IMR-90 (cell line): Measurements from ENCODE around the gene PILRB. TPM values are rescaled to one million over a fixed set of nuclear protein-coding genes. Genes with fewer than 3 reads are reported as not detected.
"Not testable (repeated sequence)": the region's sequence is repeated elsewhere in the genome, so short reads cannot be mapped to it uniquely, and the experiment has no call there.

Source experiments
- ATAC-seq: fragments of 200-7000 bp; cut with Tn5 transposase; 2 replicates; pipeline ENCODE4 v1.9.1; 2020; ENCODE audit warnings: low read depth, mild to moderate bottlenecking, moderate library complexity
- BruUV-seq: library from RNA; stranded (reverse); fragments of 400-500 nt; replicated peaks from 2 replicates; lab custom pipeline; 2021; lab: Mats Ljungman, UMichigan
- CTCF ChIA-PET: fragments of 300-600 bp; formaldehyde crosslinking; extraction: SDS; loops from one replicate; lab custom pipeline; 2021; ENCODE audit warnings: antibody characterized with exemption; lab: Yijun Ruan, JAX
- POLR2A ChIA-PET: fragments of 300-600 bp; sonication (Branson Sonifier 250); formaldehyde crosslinking; loops from one replicate; lab custom pipeline; 2022; ENCODE audit warnings: antibody characterized with exemption; ENCODE audit not compliant: unreplicated experiment; lab: Charles Lee
- DNase-seq: peaks from one replicate; pipeline ENCODE4 v3.0.0; 2013
- H2AFZ ChIP-seq: replicated peaks from 2 replicates; pipeline ENCODE3; 2013; ENCODE audit warnings: low read length, mild to moderate bottlenecking; ENCODE audit not compliant: poor library complexity
- H2AK5ac ChIP-seq: 2 replicates; pipeline ENCODE4 v1.6.1; 2013; ENCODE audit warnings: low read depth, low read length, inconsistent platforms
- H2AK9ac ChIP-seq: replicated peaks from 2 replicates; pipeline ENCODE3; 2013; ENCODE audit warnings: mild to moderate bottlenecking, low read depth, low read length, moderate library complexity; ENCODE audit not compliant: poor library complexity
- H2BK120ac ChIP-seq: 2 replicates; pipeline ENCODE4 v1.6.1; 2013; ENCODE audit warnings: low read depth, low read length, inconsistent platforms
- H2BK15ac ChIP-seq: 3 replicates; pipeline ENCODE4 v1.6.1; 2013; ENCODE audit warnings: low read depth, low read length, inconsistent platforms
- H2BK20ac ChIP-seq: 2 replicates; pipeline ENCODE4 v1.6.1; 2013; ENCODE audit warnings: low read depth, mild to moderate bottlenecking, inconsistent platforms, low read length, moderate library complexity
- H2BK5ac ChIP-seq: 2 replicates; pipeline ENCODE4 v1.6.1; 2013; ENCODE audit warnings: mild to moderate bottlenecking, low read depth, low read length, inconsistent platforms; ENCODE audit not compliant: poor library complexity, severe bottlenecking
- H3K14ac ChIP-seq: replicated peaks from 2 replicates; pipeline ENCODE4 v1.6.1; 2013; ENCODE audit warnings: low read depth, low read length, inconsistent platforms
- H3K18ac ChIP-seq: 2 replicates; pipeline ENCODE4 v1.6.1; 2013; ENCODE audit warnings: low read depth, low read length, control low read depth
- H3K23ac ChIP-seq: 2 replicates; pipeline ENCODE4 v1.6.1; 2013; ENCODE audit warnings: low read depth, low read length, inconsistent platforms
- H3K27ac ChIP-seq: 2 replicates; pipeline ENCODE4 v1.5.1; 2013; ENCODE audit warnings: mild to moderate bottlenecking, control low read depth, low read length; ENCODE audit not compliant: insufficient read depth
- H3K27me3 ChIP-seq: 2 replicates; pipeline ENCODE4 v1.6.1; 2013; ENCODE audit warnings: low read length; ENCODE audit not compliant: control insufficient read depth, insufficient read depth
- H3K36me3 ChIP-seq: 2 replicates; pipeline ENCODE4 v1.6.1; 2013; ENCODE audit warnings: low read length, mixed read lengths; ENCODE audit not compliant: control insufficient read depth, insufficient read depth
- H3K4ac ChIP-seq: 2 replicates; pipeline ENCODE4 v1.6.1; 2013; ENCODE audit warnings: low read depth, low read length, inconsistent platforms
- H3K4me1 ChIP-seq: 2 replicates; pipeline ENCODE4 v1.6.1; 2013; ENCODE audit warnings: low read length, mixed read lengths; ENCODE audit not compliant: control insufficient read depth, insufficient read depth
- H3K4me2 ChIP-seq: 2 replicates; pipeline ENCODE4 v1.6.1; 2013; ENCODE audit warnings: low read depth, mild to moderate bottlenecking, control low read depth, low read length, moderate library complexity
- H3K4me3 ChIP-seq: 2 replicates; pipeline ENCODE4 v1.5.1; 2013; ENCODE audit warnings: low read depth, mild to moderate bottlenecking, control low read depth, low read length, moderate library complexity; ENCODE audit not compliant: insufficient read depth
- H3K56ac ChIP-seq: 2 replicates; pipeline ENCODE4 v1.6.1; 2013; ENCODE audit warnings: low read length, inconsistent platforms; ENCODE audit not compliant: insufficient read depth; ENCODE audit errors: extremely low read depth
- H3K79me1 ChIP-seq, 2 experiments: 2 replicates each; pipeline ENCODE4 v1.6.1; 2013; ENCODE audit warnings: low read length in 2 of 2, inconsistent platforms in 1 of 2, low read depth in 1 of 2
- H3K9ac ChIP-seq: 2 replicates; pipeline ENCODE4 v1.6.1; 2013; ENCODE audit warnings: low read depth, low read length, control low read depth
- H3K9me1 ChIP-seq: 2 replicates; pipeline ENCODE4 v1.6.1; 2013; ENCODE audit warnings: low read length, inconsistent platforms; ENCODE audit not compliant: insufficient read depth
- H3K9me3 ChIP-seq: 2 replicates; pipeline ENCODE4 v1.6.1; 2013; ENCODE audit warnings: low read length; ENCODE audit not compliant: control insufficient read depth, insufficient read depth
- H4K20me1 ChIP-seq: 2 replicates; pipeline ENCODE4 v1.6.1; 2013; ENCODE audit warnings: low read length, inconsistent platforms; ENCODE audit not compliant: insufficient read depth
- H4K5ac ChIP-seq: 2 replicates; pipeline ENCODE4 v1.6.1; 2013; ENCODE audit warnings: mild to moderate bottlenecking, low read depth, low read length, control low read depth
- H4K8ac ChIP-seq, 2 experiments: 2 replicates each; pipeline ENCODE4 v1.6.1; 2013; ENCODE audit warnings: low read depth in 2 of 2, low read length in 2 of 2, control low read depth in 1 of 2, inconsistent platforms in 1 of 2
- H4K91ac ChIP-seq: 2 replicates; pipeline ENCODE4 v1.6.1; 2013; ENCODE audit warnings: low read depth, low read length, inconsistent platforms; ENCODE audit not compliant: insufficient read depth
- ELK1 ChIP-seq: fragments of 150-350 bp; IDR thresholded peaks from 2 replicates; pipeline ENCODE4 v1.6.1; 2016; ENCODE audit warnings: low read depth, mild to moderate bottlenecking, low read length, moderate library complexity, borderline replicate concordance
- WGBS, 2 experiments: methylation state at CpG; one replicate each; pipeline versions ENCODE4 v1.1.5 to v1.1.7; 2013; ENCODE audit warnings: missing lambda C conversion rate in 2 of 2; ENCODE audit not compliant: insufficient read length in 1 of 2; ENCODE audit errors: extremely low coverage in 2 of 2; 5-methylcytosine and 5-hydroxymethylcytosine counted together
- dilution Hi-C: fragments of 300-500 bp; cut with HindIII; formaldehyde crosslinking; loops from one replicate; pipeline ENCODE4 v1.14.3; 2018; ENCODE audit warnings: low sequenced_read_pairs; ENCODE audit not compliant: unreplicated experiment
- in situ Hi-C: fragments of 300-500 bp; cut with MboI; formaldehyde crosslinking; loops from 3 replicates; pipeline ENCODE4 v1.14.3; 2019; ENCODE audit warnings: low sequenced_read_pairs, inconsistent platforms, mixed read lengths
- intact Hi-C: fragments of 100-400 bp; cut with micrococcal nuclease; formaldehyde crosslinking; loops from 2 replicates; pipeline ENCODE4 v1.10.0; 2022
- polyA plus RNA-seq, 3 experiments: library from polyadenylated mRNA; depleted of rRNA; stranded (reverse); fragments of >200 nt; gene quantifications; 2 replicates each; pipeline ENCODE4 v1.2.3, GENCODE V29; 2012; ENCODE audit warnings: low replicate concordance in 1 of 3
- total RNA-seq: library from RNA; depleted of rRNA; stranded (reverse); fragments of >200 nt; gene quantifications from 2 replicates; pipeline ENCODE4 v1.2.3, GENCODE V29; 2012

PILRB gene
- total and polyA plus RNA-seq, 2 of the 4 experiments (the other 2 are of a cell fraction) = 3.4 to 22.2 TPM

- Histone ChIP-seq H3K9me1 (no peaks in the 10 kb centered on the region), H3K4me1 (no peaks in the 10 kb centered on the region), H2BK20ac (no peak overlapping the region), H2AFZ (no peak overlapping the region), H3K27ac (no peak overlapping the region), H3K23ac (no peak overlapping the region), H3K14ac (no peak overlapping the region), H4K5ac (no peak overlapping the region), H3K4me3 (no peak overlapping the region), H3K9ac (no peak overlapping the region), H3K27me3 (no peaks in the 10 kb centered on the region), H4K20me1 (no peaks in the 10 kb centered on the region; the same call in 1 of the 2 replicates), H2AK9ac (no peak overlapping the region), H3K4ac (no peak overlapping the region), H2BK5ac (no peak overlapping the region), H3K18ac (no peak overlapping the region), H3K56ac (no peak overlapping the region), H2BK15ac (no peak overlapping the region), H3K4me2 (no peak overlapping the region), H4K91ac (no peak overlapping the region), H3K79me1 (peaks cover 12 to 23% of the 10 kb centered on the region in 2 experiments; a peak in 3 of 4 replicates), H3K9me3 (no peaks in the 10 kb centered on the region), H3K36me3 (peaks cover 74% of the 10 kb centered on the region), H2BK120ac (no peak overlapping the region), H2AK5ac (no peak overlapping the region), H4K8ac (no peak overlapping the region)
- 100% methylated on average over 1 of the region's 6 CpGs; no CpG with 5 or more reads in 1 of the 2 experiments for WGBS, 2 experiments
- POLR2A ChIA-PET = no interaction called here
- ATAC-seq (no peak), DNase-seq (no peak)
- CTCF ChIA-PET = no interaction called here
- TF ChIP-seq ELK1 = no peak
- BruUV-seq = no TSS peak
- dilution Hi-C loops (no loop called here), in situ Hi-C loops (no loop called here), intact Hi-C loops (no loop called here)
Measured at GRCh38 chr7:100351657-100352058, 6.3 kb upstream of the PILRB start.

- H3K18ac ChIP-seq, POLR2A ChIA-PET, H3K4me3 ChIP-seq, H3K23ac ChIP-seq, H3K9ac ChIP-seq, H4K8ac ChIP-seq, H2AK5ac ChIP-seq, dilution Hi-C loops, H3K4ac ChIP-seq, H2AFZ ChIP-seq, H2BK120ac ChIP-seq, H2BK5ac ChIP-seq, H2BK15ac ChIP-seq, ATAC-seq, H4K91ac ChIP-seq, H4K20me1 ChIP-seq, H3K14ac ChIP-seq, intact Hi-C loops, H3K4me2 ChIP-seq, DNase-seq, H2AK9ac ChIP-seq, CTCF ChIA-PET, H3K56ac ChIP-seq, H3K4me1 ChIP-seq, H3K9me3 ChIP-seq, H3K27ac ChIP-seq, H3K9me1 ChIP-seq, H3K27me3 ChIP-seq, in situ Hi-C loops, H2BK20ac ChIP-seq, H4K5ac ChIP-seq, BruUV-seq: not testable (repeated sequence)
- H3K79me1 ChIP-seq = peaks cover 9 to 20% of the 10 kb centered on the region in 2 experiments; a peak in 2 of 4 replicates
- peaks cover 73% of the 10 kb centered on the region for H3K36me3 ChIP-seq
- WGBS, 2 experiments = 91% methylated on average over 5 of the region's 18 CpGs; no CpG with 5 or more reads in 1 of the 2 experiments
Measured at GRCh38 chr7:100352230-100352781, 5.6 kb upstream of the PILRB start.
